GM21619 (cell line): ENCODE measurements around the gene FAAP24.
A peak's percentile ranks its signal among the peaks of the same experiment; 100 is the strongest.
"Not testable (repeated sequence)": the region's sequence is repeated elsewhere in the genome, so short reads cannot be mapped to it uniquely, and the experiment has no call there.

Experiments used
- ATAC-seq: cut with Tn5 transposase; IDR thresholded peaks from one replicate; pipeline ENCODE4 v1.9.1; 2021; ENCODE audit not compliant: unreplicated experiment

The FAAP24 gene

GRCh38 chr19:32971715-32972540 lies at the start of gene FAAP24, which contains the start of gene CEP89:
Gene FAAP24 (plus strand): TSS chr19:32972242. CDS start chr19:32973197, 955 bp downstream.
Gene CEP89 (minus strand): TSS chr19:32971958. CDS start chr19:32971874, 84 bp downstream.
- peak; percentile 97 for ATAC-seq

GRCh38 chr19:32924200-32924599 lies 47.8 kb upstream of the FAAP24 start:
- ATAC-seq: no peak

DNA sequence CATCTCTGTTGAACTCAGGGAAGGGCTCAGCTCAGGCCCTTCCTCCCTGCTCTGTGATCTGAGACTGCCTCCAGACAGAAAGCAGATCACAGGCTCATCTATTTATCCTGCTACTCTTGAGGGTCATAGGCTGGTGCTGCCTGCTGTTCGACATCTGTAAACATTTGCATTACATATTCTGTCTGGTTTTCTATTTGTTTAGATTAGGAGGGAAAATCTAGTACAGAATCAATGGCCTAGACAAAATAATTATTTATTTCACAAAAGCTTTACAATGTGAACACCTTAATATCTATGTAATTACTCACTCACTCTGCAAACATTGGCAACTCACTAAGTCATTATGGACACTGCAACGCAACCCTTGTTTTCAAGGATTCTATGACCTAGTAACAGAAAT lies 43.2 kb upstream of the FAAP24 start:
- ATAC-seq: no peak

GRCh38 chr19:32930567-32930966 lies 41.5 kb upstream of the FAAP24 start:
- no peak for ATAC-seq

DNA sequence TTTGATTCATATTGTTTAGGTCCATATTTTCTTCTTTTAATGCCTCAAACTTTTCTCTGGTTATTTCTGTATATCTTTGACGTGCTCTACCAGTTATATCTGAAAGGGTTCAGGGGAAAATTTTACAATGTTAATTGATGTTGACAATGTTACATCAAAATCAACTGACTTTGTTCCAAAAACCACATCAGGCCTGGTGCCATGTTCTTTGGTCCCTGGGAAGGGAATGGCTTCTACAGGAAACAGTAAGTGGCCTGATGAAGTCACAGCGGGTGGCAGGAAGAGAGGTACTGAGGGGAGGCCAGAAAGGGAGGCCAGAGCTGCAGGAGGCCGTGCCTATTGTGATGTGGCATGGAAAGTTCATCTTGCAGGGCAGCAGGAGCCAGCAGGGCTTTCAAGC lies 38.5 kb upstream of the FAAP24 start:
- no peak for ATAC-seq

- no peak for ATAC-seq
These were observed 36.4 kb upstream of the FAAP24 start for GRCh38 chr19:32935629-32936028.

GRCh38 chr19:32936065-32936464 lies 36.0 kb upstream of the FAAP24 start:
- no peak for ATAC-seq

DNA sequence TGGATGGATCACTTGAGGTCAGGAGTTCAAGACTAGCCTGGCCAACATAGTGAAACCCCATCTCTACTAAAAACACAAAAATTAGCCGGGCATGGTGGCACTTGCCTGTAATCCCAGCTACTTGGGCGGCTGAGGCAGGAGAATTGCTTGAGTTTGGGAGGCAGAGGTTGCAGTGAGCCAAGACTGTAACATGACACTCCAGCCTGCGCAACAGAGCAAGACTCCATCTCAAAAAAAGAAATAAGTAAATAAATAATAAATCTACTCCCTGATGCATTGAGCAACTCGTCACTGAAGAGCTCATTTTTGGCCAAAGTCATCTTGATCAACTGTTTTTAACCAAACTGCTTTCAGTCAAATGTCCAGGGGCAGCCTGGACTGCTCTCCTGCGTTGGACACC lies 30.8 kb upstream of the FAAP24 start:
- not testable (repeated sequence) for ATAC-seq

DNA sequence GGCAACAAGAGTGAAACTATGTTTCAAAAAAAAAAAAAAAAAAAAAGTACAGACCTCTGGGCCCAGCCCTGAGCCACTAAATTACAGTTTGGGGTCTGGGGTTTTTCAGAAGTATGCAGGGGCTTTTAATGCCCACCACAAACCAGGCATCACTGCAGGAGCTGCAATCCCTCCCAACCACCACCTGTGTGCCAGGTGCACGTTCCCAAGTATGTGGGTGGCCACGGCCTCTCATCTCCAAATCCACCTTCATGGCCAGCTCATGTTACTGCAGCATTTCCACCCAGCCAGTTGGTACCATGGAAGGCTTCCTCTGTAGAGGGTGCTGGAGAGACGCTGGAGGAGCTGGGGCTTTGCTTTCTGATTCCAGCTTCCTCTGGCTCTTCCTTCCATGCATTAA lies 26.8 kb upstream of the FAAP24 start:
- ATAC-seq: no peak

DNA sequence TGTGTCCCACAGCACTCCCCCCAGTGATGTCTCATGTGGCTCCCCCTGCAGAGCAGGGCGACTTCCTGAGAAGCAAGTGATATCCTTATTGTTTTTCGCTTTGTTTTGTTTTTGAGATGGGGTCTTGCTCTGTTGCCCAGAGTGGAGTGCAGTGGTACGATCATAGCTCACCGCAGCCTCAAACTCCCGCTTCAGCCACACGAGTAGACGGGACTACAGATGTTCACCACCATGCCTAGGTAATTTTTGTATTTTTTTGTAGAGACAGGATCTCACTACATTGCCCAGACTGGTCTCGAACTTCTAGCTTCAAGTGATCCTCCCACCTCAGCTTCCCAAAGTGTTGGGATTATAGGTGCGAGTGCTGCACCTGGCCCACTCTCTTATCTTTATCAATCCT lies 5.3 kb upstream of the FAAP24 start:
- no peak for ATAC-seq

- no peak for ATAC-seq
These were observed 2.5 kb upstream of the FAAP24 start for GRCh38 chr19:32969549-32969948.

DNA sequence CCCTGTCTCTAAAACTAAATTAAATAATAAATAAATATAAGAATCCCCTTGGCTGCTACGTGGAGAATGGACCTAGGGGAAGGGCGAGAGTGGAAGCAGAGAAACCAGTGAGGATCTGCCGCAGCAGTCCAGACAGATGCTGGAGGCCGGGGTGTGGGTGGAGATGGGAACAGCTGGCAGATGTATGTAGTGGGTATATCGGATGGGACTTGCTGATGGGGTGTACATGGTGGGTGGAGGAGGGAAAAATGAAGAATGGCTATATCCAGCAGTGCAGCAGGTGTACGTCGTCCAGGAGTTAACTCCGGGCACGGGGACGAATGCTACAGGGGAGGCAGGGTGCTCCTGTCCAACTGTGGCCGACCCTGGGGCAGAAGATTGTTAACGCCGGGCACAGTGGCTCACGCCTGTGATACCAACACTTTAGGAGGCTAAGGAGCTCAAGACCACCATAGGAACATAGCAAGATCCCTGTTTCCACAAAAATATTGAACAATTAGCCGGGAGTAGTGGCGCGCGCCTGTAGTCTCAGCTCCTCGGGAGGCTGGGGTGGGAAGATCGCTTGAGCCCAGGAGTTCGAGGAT lies 938 bp upstream of the FAAP24 start:
- no peak for ATAC-seq

DNA sequence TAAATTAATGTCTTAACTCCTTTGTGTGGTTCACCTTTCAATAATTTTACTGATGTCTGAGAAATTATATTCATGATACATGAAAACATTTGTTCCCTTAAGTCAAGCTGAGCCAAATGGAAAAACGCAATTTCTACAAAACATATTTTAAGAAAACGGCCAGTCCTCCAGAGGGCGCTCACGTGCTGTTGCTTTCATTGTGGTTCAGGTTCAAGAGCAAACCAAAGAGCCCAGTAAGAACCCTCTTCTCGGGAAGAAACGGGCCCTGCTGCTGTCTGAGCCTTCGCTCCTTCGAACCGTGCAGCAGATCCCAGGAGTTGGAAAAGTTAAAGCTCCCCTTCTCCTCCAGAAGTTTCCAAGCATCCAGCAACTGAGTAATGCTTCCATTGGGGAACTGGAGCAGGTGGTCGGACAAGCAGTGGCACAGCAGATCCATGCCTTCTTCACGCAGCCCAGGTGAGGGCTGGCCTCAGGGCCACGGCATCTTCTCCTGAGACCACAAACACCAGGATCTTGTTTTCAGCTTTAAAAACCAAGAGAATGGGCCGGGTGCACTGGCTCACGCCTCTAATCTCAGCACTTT lies 4.3 kb downstream of the FAAP24 start:
- ATAC-seq: no peak

DNA sequence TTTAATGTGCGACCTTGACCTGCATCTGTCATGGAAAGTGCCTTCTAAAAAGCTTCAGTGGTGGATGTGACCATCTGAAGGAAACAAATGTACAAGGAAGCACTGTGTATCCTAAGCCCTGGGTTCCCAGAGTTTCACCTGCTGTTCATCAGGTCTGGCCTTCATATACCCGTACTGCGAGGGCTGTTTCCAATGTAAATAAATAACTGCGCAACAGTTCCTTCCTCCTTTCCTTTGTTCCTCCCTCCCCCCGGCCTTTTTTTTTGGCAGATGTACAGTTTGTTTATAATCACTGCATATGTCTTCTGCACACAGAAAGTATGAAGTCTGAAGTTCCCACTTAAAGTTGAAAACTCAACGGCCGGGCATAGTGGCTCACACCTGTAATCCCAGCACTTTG lies 5.2 kb downstream of the FAAP24 start:
- no peak for ATAC-seq

DNA sequence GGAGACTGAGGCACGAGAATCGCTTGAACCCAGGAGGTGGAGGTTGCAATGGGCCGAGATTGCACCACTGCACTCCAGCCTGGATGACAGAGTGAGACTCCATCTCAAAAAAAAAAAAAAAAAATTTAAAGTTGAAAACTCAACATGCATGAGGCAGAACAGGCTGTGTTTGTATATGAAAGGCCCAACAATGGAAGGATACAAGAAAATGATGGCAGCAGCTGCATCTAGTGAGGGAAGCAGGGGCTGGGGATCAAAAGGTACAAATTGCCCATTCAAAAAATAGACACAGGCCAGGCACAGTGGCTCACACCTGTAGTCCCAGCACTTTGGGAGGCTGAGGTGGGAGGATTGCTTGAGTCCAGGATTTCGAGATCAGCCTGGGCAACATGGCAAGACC lies 5.8 kb downstream of the FAAP24 start:
- ATAC-seq: not testable (repeated sequence)

DNA sequence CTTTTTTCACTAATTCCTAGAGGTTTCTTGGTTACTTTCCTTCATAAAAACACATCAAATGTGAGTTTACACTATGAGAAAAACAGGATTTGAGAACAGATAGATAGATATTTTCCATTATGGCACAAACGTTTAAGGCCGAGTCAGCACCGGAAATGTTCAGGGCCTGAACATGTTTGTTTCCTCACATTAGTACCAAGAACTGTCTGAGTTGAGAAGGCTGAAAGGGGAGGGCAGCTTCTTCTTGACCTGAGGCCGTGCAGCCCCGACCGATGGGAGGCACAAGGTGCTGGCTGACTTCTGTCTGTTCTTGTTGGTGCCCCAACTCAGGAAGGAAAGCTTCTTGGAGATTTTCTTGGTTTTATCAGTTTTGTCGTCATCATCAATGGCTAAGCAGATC lies 7.8 kb downstream of the FAAP24 start:
- not testable (repeated sequence) for ATAC-seq

DNA sequence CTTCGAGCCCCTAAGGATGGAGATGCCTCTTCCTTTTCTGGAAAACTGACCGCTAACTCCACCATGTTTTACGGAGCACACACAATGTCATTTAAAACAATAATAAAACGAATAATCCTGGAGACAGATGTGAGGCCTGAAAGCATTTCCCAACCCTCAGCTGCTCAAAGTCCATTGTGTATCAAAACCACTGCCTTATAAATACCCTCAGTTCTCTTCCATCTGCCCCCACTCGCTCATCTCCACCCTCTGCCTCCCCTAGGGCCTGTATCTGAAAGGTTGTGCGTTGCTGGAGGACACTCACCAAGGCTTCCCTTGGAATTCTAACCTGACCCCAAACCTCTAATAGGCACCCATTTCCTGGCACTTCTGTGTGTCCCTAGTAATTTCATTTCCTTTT lies 10.4 kb downstream of the FAAP24 start:
- not testable (repeated sequence) for ATAC-seq

GRCh38 chr19:32988254-32988653 lies 16.2 kb downstream of the FAAP24 start:
- not testable (repeated sequence) for ATAC-seq

- no peak for ATAC-seq
These were observed 16.7 kb downstream of the FAAP24 start for GRCh38 chr19:32988724-32989123.

- not testable (repeated sequence) for ATAC-seq
These were observed 23.9 kb downstream of the FAAP24 start for GRCh38 chr19:32995966-32996365.

GRCh38 chr19:32997061-32997464 lies 25.0 kb downstream of the FAAP24 start:
- ATAC-seq: not testable (repeated sequence)

DNA sequence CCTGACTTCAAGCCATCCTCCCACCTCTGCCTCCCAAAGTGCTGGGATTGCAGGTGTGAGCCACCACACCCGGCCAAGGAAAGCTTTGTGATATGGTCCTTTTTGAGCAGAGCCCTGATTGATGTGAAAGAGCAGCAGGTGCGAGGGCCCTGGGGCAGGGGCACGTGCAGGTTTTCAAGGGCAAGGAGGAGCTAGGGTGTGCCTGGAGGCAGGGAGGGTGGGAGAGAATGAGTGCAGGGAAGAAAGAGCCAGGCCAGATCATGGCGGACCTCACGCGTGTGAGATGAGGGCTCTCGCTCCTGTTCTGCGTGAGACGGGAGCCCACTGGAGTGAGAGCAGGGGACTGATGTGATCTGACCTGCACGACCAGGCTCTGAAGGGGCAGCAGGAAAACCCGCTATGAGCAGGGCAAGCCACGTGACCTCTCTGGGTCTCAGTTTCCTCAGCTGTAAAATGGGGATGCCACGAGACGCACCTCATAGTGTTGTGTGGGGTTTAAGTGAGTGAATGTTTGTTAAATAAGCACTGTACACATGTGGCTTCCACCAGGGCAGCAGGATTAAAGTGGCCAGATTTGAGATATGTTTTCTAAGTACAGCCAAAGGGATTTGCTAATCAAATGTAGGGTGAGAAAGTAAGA lies 25.8 kb downstream of the FAAP24 start:
- ATAC-seq: no peak
